CD14-positive monocyte (primary cell): ENCODE data around the gene TAF1B. TPM values are rescaled to one million over a fixed set of nuclear protein-coding genes. Genes with fewer than 3 reads are reported as not detected.

Experiments used
- DNase-seq, 3 donors: peaks; one replicate each; pipeline ENCODE4 v3.0.0-alpha.2; 2011 to 2022
- H2AFZ ChIP-seq: 2 replicates; pipeline ENCODE4 v1.6.0; 2012; ENCODE audit warnings: mild to moderate bottlenecking, low read depth, low read length, inconsistent platforms; ENCODE audit not compliant: insufficient read depth, poor library complexity, severe bottlenecking
- H3K27ac ChIP-seq, 2 donors: 1 replicate in 1 of 2; 2 replicates in 1 of 2; pipeline ENCODE4 v1.5.1; 2012 to 2013; ENCODE audit warnings: low read length in 2 of 2, control low read depth in 1 of 2, inconsistent platforms in 1 of 2, low read depth in 1 of 2, mild to moderate bottlenecking in 1 of 2
- H3K27me3 ChIP-seq, 2 donors: one replicate each; pipeline versions ENCODE4 v1.6.0 to v1.6.1; 2011 to 2013; ENCODE audit warnings: low read length in 2 of 2; ENCODE audit not compliant: control insufficient read depth in 2 of 2, insufficient read depth in 2 of 2
- H3K36me3 ChIP-seq, 2 donors: replicated peaks in 1 of 2; 1 replicate in 1 of 2; 2 replicates in 1 of 2; pipeline versions ENCODE4 v1.5.1 to v1.6.1; 2012 to 2013; ENCODE audit warnings: low read length in 2 of 2, control low read depth in 1 of 2, inconsistent platforms in 1 of 2, mild to moderate bottlenecking in 1 of 2; ENCODE audit not compliant: insufficient read depth in 2 of 2, control insufficient read depth in 1 of 2
- H3K4me1 ChIP-seq, 2 donors: 1 replicate in 1 of 2; 2 replicates in 1 of 2; pipeline versions ENCODE4 v1.5.1 to v1.6.1; 2012 to 2013; ENCODE audit warnings: low read length in 2 of 2, control low read depth in 1 of 2, inconsistent platforms in 1 of 2, mild to moderate bottlenecking in 1 of 2, moderate library complexity in 1 of 2; ENCODE audit not compliant: insufficient read depth in 2 of 2, control insufficient read depth in 1 of 2
- H3K4me2 ChIP-seq: replicated peaks from 2 replicates; pipeline ENCODE3; 2012; ENCODE audit warnings: low read length, moderate library complexity, mild to moderate bottlenecking; ENCODE audit not compliant: poor library complexity, severe bottlenecking; ENCODE audit errors: extremely low read depth
- H3K4me3 ChIP-seq, 3 experiments: fragments of 200-600 bp in 1 of 3; sonication (generic) in 1 of 3; replicated peaks in 1 of 3; 1 replicate in 2 of 3; 2 replicates in 1 of 3; pipeline ENCODE4 v1.5.1; 2011 to 2013; ENCODE audit warnings: low read length in 3 of 3, mild to moderate bottlenecking in 3 of 3, control low read depth in 2 of 3, low read depth in 2 of 3, inconsistent platforms in 1 of 3, moderate library complexity in 1 of 3
- H3K79me2 ChIP-seq: 2 replicates; pipeline ENCODE4 v1.6.0; 2012; ENCODE audit warnings: mild to moderate bottlenecking, control low read depth, inconsistent platforms, low read length, moderate library complexity; ENCODE audit not compliant: insufficient read depth
- H3K9ac ChIP-seq: 2 replicates; pipeline ENCODE4 v1.6.0; 2017; ENCODE audit warnings: low read length, mild to moderate bottlenecking; ENCODE audit not compliant: insufficient read depth, poor library complexity, severe bottlenecking
- H3K9me3 ChIP-seq, 2 donors: replicated peaks in 1 of 2; 1 replicate in 1 of 2; 2 replicates in 1 of 2; pipeline versions ENCODE4 v1.5.1 to v1.6.1; 2012 to 2013; ENCODE audit warnings: low read length in 2 of 2, control low read depth in 1 of 2; ENCODE audit not compliant: control insufficient read depth in 1 of 2, insufficient read depth in 1 of 2
- H4K20me1 ChIP-seq: 2 replicates; pipeline ENCODE4 v1.6.0; 2012; ENCODE audit warnings: mild to moderate bottlenecking, low read length, control low read depth, moderate library complexity; ENCODE audit not compliant: insufficient read depth
- H3K27ac Mint-ChIP-seq, 7 donors: one replicate each; pipeline ENCODE4 v1.8.0; 2020; ENCODE audit warnings: mild to moderate bottlenecking in 7 of 7, mixed read lengths in 7 of 7, moderate library complexity in 6 of 7, inconsistent platforms in 2 of 7
- H3K27me3 Mint-ChIP-seq, 3 donors: one replicate each; pipeline ENCODE4 v1.8.0; 2021 to 2022; ENCODE audit warnings: low read depth in 3 of 3, mild to moderate bottlenecking in 3 of 3, mixed read lengths in 3 of 3, moderate library complexity in 3 of 3, inconsistent platforms in 1 of 3
- H3K36me3 Mint-ChIP-seq, 2 donors: one replicate each; pipeline ENCODE4 v1.8.0; 2020; ENCODE audit warnings: mixed read lengths in 2 of 2, inconsistent platforms in 1 of 2, mild to moderate bottlenecking in 1 of 2
- H3K4me1 Mint-ChIP-seq: one replicate; pipeline ENCODE4 v1.8.0; 2020; ENCODE audit warnings: mild to moderate bottlenecking, mixed read lengths
- H3K4me3 Mint-ChIP-seq, 2 donors: one replicate each; pipeline ENCODE4 v1.8.0; 2020; ENCODE audit warnings: mild to moderate bottlenecking in 2 of 2, mixed read lengths in 2 of 2, moderate library complexity in 1 of 2
- H3K9me3 Mint-ChIP-seq, 7 donors: one replicate each; pipeline ENCODE4 v1.8.0; 2020 to 2022; ENCODE audit warnings: mixed read lengths in 7 of 7, mild to moderate bottlenecking in 6 of 7, moderate library complexity in 6 of 7, inconsistent platforms in 2 of 7
- CTCF ChIP-seq: fragments of 200-600 bp; IDR thresholded peaks from one replicate; pipeline ENCODE4 v1.8.0; 2022; ENCODE audit warnings: antibody characterized with exemption, mild to moderate bottlenecking
- WGBS: methylation state at CpG from one replicate; pipeline ENCODE4 v1.1.5; 2013; ENCODE audit warnings: missing lambda C conversion rate; ENCODE audit not compliant: insufficient coverage; 5-methylcytosine and 5-hydroxymethylcytosine counted together
- intact Hi-C, 2 donors: fragments of 100-400 bp; cut with micrococcal nuclease; formaldehyde crosslinking; loops; one replicate each; pipeline versions ENCODE4 v1.15.0 to v1.15.1; 2023
- polyA plus RNA-seq, 3 donors: library from polyadenylated mRNA; depleted of rRNA in 1 of 3; unstranded in 2 of 3; stranded (reverse) in 1 of 3; fragments of 300-500 nt in 2 of 3; fragments of >200 nt in 1 of 3; fragmentation: Illumina TruSeq in 2 of 3; gene quantifications; 1 replicate in 2 of 3; 2 replicates in 1 of 3; pipeline ENCODE4 v1.2.3, GENCODE V29; 2012 to 2021

TAF1B gene
- polyA plus RNA-seq, 3 donors, result 6.0 to 8.4 (median 7.2) TPM

DNA sequence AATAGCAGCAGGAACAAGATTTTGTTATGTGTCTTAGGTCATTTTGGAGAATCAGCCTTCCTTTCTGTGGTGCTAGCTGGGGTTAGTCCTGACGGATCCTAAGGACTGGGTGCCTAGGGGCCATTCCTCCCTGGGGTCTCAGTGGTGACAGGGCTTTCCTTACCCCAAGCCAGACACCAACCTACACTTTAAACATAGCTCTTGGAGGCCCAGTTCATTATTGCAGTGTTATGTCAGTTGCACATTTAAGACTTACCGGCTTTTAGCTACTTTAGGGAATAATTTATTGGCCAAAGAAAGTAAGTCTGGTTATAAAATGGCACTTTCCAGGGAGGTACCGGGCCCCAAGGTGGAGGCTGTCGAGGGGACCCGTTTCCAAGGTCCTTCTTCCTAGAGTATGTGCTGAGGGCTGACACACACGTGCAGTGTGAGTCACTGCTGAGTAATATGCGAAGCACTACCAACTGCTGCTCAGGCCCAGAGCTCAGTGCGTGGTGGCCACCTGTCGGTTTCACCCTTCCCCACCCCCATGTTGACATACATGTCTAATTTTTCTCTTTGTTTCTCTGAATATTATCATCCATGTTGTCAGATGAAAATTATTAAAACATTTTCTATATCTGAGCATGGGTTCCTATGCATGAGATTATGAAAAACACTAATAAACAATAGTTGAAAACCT is 71.3 kb downstream of the TAF1B start:
- no peak overlapping the region for H3K4me3 Mint-ChIP-seq
- H3K27ac Mint-ChIP-seq, result peak overlapping the region in 1 of 7 donors; percentile 54
- Histone ChIP-seq H3K4me3 (no peak overlapping the region), H2AFZ (no peak overlapping the region), H4K20me1 (no peaks in the 10 kb centered on the region), H3K27me3 (no peaks in the 10 kb centered on the region), H3K36me3 (peaks cover 54 to 99% of the 10 kb centered on the region in 2 donors), H3K9ac (no peak overlapping the region), H3K4me2 (no peak overlapping the region), H3K27ac (no peak overlapping the region), H3K9me3 (no peaks in the 10 kb centered on the region), H3K4me1 (no peaks in the 10 kb centered on the region), H3K79me2 (no peaks in the 10 kb centered on the region)
- H3K4me1 Mint-ChIP-seq, result no peaks in the 10 kb centered on the region
- H3K27me3 Mint-ChIP-seq, result no peaks in the 10 kb centered on the region
- DNase-seq, result no peak
- H3K36me3 Mint-ChIP-seq, result peaks cover 57 to 62% of the 10 kb centered on the region in 2 donors
- no peak for TF ChIP-seq CTCF
- 97% methylated on average over 4 of the region's 9 CpGs for WGBS
- H3K9me3 Mint-ChIP-seq, result no peaks in the 10 kb centered on the region
- intact Hi-C loops, result no loop called here

DNA sequence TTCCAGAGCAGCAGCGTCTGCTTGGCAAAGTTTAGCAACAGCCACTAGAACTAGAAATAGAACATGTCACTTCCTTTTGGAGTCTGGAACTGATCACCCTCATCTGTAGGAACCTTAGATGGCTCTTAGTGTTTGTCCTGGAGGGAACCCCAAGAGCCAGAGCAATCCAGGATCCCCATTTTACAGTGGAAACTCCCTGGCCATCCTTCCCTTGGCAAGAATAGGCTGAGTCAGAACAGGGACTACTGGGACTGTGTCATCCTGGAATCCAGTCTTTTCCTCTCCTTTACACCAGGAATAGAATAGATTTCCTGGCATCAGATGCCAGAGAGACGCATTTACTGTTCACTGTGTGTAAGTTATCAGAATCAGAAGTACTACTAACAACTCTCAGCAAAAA is 75.0 kb downstream of the TAF1B start:
- Mint-ChIP-seq H3K4me3 (no peak overlapping the region), H3K27ac (peak overlapping the region in 3 of 7 donors; percentile 28 to 77 (median 66)), H3K4me1 (no peaks in the 10 kb centered on the region), H3K36me3 (peaks cover 56 to 69% of the 10 kb centered on the region in 2 donors), H3K27me3 (peaks cover 0 to 2% (median 0%) of the 10 kb centered on the region in 3 donors), H3K9me3 (no peaks in the 10 kb centered on the region)
- Histone ChIP-seq H3K4me1 (no peaks in the 10 kb centered on the region), H4K20me1 (no peaks in the 10 kb centered on the region), H3K4me2 (no peak overlapping the region), H3K27ac (no peak overlapping the region), H3K9me3 (no peaks in the 10 kb centered on the region), H2AFZ (no peak overlapping the region), H3K4me3 (no peak overlapping the region), H3K36me3 (peaks cover 51 to 94% of the 10 kb centered on the region in 2 donors), H3K9ac (no peak overlapping the region), H3K79me2 (no peaks in the 10 kb centered on the region), H3K27me3 (no peaks in the 10 kb centered on the region)
- WGBS, result 67% methylated on average over 1 of the region's 2 CpGs
- no peak for DNase-seq
- TF ChIP-seq CTCF, result no peak
- intact Hi-C loops, result no loop called here
